Activated naive CD4-positive, alpha-beta T cell treated with anti-CD3 and anti-CD28 coated beads, Interleukin-2, amount 50 U/mL, for 16 hours (primary cell): ENCODE results near the gene RAB25.

Source experiments
- DNase-seq: peaks from one replicate; pipeline ENCODE4 v3.0.0-alpha.2; 2020

Gene RAB25

DNA sequence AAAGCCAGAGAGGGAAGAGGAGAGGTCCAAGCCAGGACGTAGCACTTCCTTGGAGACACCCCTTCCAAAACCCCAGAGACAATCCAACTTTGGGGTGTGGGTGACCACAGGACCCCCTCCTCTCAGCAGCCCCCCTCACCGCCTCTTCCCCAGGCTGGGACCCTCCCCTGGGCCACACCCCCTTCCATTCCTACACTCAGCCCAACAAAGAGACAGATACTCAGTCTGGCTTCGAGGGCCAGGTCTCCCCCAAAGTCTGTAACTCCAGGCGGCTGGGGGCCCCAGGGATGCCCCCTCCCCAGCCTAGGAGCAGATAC is 19.9 kb downstream of the RAB25 start:
- no peak for DNase-seq

DNA sequence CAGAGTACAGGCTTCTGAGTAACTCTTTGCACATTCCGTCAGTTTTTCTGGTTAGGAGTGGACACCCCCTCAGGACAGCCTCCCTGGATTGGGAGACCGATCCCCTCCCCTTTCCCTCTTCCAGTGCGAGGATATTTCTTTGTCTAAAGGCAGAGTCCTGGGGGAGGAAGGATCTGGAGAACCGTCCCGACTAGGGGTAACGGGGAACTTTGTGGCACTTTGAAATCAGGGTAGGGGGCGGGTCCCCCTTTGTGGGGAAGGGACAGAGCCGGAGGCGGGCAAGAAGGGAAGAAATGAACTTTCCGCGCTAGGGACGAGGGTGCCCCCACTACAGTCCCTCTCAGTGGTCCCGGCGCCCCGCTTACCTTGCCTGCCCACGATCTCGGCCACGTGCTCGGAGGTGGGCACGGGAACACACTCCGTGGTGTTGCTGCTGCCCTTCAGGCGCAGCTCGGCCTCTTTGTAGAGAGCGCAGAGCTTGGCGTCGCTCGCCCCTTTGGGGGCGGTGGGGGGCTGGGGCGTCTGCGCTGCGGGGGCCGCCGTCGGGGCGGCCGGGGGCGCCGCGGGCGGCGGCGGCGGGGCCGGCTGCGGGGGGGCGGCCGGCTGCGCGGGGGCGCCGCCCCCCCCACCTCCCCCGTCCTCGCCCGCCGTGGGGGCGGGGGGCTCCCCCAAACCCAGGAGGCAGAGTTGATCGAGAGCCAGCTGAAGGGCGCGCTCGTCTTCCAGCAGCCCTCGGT is 20.4 kb downstream of the RAB25 start:
- DNase-seq: no peak

DNA sequence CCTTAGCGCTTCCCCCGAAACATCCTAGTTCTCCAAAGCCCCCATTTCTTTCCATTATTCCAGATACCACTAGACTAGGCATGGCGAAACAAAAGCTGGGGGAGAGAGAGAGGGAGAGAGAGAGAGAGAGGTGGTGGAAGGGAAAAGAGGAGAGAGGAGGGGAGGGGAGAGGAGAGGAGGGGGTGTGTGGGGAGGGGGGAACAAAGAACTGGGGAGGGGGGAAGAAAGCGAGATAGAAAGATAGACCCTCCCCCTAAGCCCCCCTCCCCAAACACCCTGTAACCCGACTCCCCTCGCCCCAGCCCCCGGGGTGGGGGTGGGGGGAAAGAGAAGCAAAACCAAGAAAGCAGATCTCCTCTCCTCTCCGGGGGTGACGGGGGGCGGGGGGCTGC is 21.0 kb downstream of the RAB25 start:
- no peak for DNase-seq

DNA sequence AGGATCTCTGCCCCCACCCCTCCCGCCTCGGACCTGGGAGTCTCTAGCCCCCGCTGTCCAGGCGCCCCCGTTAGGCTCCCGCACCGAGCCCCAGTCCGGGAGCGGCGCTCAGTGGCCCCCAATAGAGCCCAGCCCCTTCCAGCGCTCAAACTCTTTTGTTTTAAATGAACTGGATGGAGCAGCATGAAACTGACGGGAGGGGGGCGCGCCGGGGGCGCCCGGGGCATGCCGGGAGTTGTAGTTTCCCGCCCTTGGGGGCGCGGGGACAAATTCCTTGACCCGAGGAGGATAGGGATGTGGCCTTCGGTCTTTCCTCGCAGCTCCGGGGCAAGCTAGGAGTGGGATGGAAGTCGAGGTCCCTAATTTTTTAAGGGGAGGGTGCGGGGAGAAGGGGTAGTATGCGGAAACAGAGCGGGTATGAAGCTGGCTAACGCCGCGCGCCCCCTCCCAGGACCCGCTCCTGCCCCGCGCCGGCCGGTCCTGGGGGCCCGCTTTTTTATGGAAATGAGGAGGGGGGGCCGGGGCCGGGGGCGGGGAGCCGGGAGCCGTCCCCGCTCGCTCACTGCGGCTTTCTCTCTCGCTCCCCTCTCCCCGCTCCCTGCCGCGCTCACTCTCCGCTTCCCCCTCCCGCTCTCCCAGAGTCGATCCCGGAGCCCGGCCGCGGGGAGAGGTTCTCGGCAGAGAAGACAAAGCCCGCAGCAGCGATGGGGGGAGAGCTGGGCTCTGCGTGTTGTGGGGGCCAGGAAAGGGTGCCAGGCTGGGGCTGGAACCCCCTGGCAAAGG is 21.5 kb downstream of the RAB25 start, which contains the start of gene MEX3A:
Gene MEX3A, minus strand, starts transcription at position 157 of the 783 bp plus-strand sequence. CDS start 467 bp downstream, outside the sequence.
- peak; percentile 65 for DNase-seq

DNA sequence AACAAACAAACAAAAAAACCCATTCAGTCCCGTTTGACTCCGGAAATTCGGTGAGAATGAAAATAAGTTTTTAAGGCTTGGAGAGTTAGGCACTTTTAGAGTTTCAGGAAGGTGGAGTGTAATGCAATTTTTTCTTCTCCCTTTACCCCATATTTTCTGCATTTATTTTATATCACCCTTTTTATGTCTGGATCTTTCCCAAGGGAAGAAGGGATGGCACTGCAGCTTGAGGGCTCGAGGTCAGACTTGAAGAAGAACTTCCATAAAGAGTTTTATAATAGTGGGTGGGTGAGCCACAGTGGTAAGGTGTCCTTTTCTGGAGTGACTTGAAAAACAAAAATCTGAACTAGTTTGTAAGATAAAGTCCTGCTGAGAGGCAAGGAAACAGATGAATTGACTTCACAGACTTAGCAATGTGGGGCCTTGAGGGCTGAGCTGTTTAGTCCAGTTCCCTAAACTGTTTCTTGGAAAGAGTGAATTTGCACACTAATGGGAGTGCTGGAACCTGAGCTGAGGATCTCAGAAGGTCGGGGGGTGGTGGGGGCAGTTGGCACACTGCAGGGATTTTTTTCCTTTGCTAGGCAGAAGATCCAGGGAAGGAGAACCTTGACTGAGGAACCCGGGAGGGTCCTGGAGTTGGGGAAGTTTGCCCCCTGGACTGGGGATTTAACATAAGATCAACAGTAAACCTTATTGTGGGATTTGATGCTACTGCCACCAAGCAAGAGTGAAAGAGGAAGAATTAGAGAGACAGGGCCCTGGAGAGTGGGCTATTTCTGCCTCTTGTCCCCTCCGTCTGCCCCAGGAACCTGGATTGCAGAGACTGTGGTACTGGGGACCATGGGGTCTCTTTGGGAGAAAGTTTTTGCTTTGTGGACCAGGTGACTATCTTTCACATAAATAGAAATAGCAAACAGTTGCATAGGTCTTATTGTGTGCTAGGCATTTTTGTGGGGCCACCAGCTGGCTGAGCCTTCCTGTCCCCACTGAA is 23.1 kb downstream of the RAB25 start:
- DNase-seq: no peak

DNA sequence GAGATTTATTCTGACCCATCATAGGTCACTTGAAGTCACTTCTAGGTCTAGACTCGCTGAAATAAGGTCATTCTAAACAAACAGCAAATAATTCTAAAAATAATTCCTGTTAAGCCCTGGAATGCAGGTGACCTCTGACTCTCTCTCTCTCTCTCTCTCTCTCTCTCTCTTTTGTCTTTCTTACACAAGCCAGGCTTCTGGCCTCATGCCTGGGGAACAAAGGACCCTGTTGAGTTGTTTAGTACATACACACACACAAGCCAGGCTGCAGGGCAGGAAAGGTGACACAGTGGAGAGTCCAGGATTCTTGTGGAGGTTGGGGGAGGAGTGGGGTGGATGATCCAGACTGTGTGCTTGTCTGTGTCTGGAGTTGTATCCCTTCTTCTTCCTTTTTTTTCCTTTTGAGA is 25.3 kb downstream of the RAB25 start:
- DNase-seq: no peak

DNA sequence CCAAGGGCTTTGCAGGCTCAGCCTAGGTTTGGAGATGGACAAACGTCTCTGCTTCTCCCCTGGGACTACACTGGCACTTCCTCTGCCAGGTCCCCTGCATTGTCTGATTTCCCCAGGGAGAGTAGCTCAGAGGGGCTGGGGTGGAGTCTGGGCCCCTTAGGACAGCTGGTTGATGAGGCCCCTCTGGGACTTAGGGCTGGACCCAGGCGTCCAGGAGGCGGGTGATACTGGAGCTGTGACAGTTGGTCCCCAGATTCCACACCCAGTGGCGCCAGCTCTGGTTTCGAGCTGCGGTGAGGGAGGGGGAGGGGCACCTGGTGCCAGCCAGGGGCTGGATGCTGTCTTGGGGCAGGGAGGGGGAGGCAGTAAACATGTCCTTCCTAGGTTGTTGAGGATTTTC is 28.7 kb downstream of the RAB25 start:
- no peak for DNase-seq

DNA sequence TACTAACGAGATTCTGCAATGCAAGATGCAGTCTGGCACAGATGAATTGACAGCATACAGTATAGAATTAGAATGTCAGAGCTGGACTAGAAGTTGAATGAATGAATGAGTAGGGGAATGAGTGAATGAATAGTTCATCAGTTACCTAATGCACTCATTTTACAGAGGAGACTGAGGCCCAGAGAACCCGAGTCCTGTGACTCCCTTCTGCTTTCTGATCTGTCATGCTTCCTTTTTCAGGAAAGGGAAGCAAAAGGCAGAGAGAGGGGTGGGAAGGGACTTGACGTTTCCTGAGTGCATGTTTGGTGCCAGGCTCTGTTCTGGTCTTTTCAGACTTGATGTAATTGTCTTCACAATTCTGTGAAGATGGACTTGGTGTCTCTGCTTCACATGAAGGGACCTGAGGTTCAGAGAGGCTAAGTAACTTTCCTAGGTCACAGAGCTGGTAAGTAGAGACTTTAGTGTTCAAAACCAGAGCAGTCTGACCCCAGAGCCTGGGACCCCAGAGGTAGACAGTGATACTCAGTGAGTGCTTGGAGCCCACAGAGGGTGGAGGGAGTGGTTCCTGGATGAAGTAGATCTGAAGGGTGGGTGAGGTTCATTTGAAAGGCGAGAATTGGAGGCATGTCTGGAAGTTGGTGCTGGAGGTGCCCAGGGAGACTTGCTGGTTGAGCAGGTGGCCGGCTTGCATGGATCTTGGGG is 29.3 kb downstream of the RAB25 start:
- no peak for DNase-seq

DNA sequence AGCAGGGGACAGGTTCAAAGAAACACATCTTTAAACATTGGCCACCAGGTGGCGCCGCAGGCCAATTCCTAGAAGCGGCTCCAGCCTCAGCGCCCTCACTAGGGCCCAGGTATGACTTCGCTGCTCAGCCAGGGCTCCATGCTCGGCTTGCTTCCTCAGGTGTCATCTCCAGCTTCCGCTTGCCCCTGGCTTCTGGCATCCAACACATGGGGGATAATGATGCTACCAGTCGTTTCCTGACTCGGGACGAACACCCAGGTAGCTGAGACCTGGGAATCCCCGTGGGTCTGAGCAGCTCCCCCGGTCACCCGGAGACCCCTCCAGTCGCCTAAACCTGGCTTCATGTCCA is 29.9 kb downstream of the RAB25 start:
- peak; percentile 89 for DNase-seq

DNA sequence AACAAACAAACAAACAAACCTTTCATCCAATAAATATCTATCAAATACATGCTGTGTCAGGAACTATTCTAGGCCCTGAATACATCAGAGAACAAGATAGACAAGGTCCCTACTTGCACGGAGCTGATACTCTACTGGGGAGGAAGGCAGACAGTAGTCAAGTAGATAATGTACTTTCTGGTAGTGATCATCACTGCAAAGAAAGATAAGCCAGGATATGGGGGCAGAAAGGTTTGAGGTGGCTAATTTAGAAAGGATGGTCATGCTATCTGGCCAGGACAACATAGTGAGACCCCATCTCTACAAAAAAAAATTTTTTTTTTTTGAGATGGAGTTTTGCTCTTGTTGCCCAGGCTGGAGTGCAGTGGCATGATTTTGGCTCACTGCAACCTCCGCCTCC is 30.6 kb downstream of the RAB25 start:
- DNase-seq: no peak

DNA sequence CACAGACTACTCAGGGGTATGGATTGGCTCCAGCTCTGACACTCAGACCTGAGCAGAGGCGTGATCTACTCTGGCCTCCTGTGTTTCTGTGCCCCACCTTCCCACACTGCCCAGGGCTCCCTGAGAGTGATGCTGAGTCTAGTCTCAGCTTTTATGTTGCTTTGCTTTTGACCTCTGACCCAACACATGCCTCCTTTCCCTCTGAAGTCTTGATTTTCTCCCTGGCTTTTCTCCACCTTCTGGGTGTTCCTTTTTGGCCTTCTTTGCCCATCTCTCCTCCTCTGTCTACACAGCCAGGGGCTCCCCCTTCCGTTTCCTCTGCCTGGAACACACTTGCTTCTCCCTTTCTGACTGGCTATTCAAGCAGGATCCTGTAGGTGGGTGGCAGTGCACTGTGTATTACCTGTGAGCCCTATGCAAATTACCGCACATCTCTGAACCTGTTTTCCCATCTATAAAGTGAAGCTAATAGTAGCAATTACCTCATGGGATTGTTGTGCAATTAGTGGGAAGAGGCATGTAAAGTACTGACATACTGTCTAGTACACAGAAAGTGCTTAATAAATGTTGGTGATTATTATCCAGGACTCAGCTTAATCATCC is 35.0 kb downstream of the RAB25 start:
- no peak for DNase-seq

DNA sequence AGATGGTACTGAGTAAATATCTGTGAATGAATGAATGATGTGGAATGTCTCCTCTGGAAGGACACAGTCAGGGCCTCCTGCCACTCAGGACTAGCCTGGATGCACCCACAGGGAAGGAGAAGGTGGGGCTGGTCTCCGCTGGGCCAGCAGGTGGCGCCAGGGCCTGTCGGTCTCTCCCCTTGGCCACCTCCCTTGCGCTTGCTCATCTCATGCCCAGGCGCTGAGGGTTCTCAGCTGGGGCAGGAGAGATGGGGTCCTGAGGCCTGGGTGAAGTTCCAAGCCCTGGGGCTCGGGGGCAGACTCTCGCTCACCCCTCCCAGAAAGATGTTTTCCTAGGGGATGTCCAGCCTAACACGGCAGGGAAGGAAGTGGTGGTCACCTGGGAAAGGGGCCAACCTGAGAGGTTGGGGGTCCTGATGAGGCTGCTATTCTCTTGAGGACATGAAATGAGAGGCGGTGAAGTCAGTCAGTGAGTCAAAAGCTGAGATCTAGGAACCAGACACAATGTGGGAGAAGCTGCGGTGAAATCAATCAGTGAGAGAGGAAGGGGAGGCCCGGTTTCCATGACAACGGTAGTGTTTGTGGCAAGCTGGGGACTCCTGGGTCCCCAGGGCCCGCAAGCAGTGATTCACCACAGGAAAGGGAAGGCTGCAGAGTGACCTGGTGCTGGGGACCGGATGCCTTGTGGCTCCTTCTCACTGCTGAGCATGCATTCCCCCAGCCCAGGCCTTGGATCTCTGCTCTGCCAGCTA is 35.9 kb downstream of the RAB25 start:
- peak; percentile 85 for DNase-seq

DNA sequence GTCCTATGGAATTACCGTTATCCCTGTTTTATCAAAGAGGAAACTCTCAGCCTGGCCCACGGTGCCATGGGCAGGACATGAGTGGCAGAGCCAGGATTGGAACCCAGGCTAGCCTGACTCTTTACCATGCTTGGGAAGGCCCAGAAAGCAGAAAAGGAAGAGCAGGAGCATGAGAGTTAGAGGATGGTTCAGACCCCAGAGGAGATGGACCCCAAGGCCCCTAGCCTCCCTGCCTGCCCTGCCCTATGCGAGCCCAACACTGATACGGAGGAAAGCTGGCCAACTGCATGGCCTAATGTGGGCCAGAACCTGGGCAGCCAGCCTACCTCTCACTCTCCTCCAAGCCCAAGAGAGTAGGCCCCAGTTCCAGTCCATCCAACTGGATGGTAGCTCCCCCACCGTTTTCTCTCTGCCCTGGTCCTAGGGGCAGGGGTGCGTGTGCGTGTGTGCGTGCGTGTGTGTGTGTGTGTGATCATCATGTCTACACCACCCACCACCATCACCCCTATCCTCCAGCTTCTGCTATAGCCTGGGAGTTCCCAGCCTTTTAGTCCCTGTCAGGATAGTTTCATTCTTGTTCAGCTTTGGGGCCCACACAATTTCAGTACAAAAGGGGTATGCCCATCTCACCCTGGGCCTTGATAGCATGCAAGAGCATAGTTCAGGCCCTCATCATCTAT is 36.7 kb downstream of the RAB25 start:
- peak; percentile 46 for DNase-seq

DNA sequence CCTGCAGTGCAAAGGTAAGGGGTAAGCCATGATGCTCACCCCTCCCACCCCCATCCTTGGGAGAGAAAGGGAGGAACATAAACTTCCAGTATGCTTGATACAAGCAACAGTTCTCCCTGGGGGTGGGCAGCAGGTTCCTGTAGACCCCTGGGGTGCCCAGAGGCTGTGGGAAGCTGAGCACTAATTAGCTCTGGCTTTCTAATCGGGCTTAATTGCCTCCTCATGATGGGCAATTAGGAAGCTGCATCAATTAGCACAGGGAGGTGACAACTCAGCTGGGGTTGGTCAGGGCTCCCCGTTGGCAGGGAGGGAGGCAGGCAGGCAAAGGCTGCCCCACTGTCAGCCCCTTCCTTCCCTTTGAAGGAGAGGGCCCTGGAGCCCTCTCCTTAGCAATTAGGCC is 37.8 kb downstream of the RAB25 start:
- DNase-seq: no peak

DNA sequence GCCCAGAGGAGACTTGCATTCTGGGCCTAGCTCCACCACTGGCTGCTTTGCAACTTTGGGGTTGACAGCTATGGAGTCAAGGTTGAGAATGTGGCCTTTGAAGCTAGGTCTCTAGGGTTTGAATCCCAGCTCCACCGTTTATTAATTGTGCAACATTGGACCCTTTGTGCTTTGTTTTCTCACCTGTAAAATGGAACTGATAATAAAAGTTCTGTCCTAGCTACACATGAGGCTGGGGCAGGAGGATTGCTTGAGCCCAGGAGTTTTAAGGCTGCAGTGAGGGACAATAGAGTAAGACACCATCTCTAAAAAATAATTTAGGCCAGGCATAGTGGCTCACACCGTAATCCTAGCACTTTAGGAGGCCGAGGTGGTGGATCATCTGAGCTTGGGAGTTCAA is 38.3 kb downstream of the RAB25 start:
- DNase-seq: no peak

DNA sequence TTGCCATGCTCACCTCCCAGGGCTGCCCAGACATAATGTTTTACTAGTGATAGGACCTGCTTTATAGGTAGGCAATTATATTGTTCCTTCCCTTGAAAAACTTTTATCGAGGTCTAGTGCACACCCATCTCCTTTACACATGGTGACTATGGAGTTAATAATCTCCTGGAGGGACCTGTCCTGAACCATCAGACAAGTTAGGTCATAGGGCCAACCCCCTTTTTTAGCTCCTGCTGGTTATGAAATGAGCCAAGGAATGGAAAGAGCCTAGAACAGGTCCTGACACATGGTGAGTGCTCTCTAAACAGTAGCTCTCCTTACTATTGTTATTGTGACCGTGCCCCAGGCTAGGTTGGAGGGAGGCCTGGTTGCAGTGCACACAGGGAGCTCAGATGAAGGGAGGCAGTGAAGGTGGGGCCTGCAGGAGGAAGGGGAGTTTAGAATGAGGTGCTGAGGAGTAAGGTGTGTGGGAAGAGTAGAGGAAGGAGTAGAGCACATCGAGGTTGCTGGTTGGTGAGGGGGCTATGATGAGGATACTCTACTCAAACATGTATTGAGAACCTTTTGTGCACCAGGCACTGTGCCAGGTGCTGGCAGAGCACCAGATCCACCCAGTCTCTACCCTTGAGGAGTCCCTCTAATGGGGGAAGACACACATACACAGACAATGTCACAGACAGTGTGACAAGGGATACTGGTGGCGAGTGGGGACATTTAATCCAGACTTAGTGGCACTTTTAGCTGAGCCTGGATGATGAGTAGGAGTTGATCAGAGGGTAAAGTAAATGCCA is 39.4 kb downstream of the RAB25 start:
- no peak for DNase-seq

DNA sequence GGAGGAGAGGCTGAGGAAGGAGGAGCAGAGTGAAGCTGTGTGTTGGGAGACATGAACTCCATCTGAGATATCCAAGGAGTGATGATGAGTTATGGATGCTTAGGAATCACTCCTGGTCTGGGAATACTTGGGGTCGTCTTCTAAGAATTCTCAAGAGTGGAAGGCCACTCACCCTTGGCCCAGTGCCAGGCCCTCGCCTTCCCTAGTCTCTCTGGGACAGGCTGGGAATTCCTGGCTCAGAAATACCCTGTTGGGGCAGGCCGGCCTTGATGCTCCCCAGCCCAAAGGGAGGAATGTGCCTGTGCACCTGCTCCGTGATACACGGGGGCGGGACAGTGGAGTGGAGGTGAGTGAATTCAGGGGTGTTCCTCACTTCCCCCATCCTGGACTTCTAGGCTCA is 40.9 kb downstream of the RAB25 start:
- DNase-seq: no peak

DNA sequence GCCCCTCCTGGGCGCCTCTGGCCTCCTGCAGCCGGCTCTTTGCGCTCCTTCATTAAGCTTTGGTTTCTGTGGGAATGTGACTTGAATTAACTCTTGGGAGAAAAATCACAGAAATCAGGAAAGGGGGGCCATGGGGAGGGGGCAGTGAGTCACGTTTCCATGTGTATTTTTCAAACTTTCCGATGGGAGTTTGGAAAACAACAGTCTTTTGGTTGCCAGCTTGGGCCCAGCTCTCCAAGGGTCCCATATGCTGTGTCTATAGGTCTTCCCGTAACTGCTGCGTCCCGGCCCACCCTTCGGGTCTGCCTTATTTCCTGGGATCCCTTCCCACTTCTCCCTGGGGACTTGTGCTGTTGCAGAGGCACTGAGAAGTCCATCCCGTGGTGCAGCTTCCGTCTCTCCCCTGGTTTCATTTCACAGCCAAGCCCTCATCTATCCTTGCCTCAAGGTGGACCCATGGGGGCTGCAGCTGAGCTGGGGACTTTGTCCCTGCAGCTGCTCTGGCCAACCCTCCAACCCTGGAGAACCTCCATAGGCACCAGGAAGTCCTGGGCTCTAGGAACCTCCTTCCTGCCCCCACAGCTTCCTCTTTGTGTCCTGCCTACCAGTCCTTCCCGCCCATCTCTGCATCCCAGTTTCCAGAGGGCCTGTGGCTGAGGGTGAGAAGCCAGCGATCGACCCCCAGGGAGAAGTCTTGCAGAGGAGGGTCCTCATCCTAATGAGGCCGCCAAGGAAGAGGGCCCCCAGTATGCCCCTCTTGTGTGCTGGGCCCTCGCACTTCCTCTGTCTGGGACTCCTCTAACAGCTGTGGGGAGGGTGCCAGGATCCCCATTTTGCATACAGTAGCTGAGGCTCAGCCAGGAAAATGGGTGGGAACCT is 41.9 kb downstream of the RAB25 start:
- DNase-seq: no peak

DNA sequence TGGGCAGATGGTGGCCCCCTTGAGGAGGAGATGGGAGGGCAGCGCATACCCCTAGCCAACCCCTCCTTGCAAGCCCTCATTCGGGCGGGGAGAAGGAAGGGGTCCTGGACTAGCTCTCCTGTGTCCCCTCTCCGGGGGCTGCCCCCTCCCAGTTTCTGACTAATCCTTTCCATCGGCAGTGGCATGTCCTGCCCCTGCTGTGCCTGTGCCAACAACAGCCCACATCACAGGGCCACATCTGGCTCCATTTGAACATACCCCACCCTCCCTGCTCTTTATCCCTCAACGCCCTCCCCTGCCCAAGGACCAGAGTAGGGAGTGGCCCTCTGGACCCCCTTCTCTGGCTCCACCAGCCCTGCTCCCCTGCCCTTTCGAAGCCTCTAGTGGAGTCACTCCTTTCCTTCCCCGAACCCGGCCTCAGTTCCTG is 42.6 kb downstream of the RAB25 start:
- DNase-seq: peak; percentile 33
